A549 (cell line): Measurements from ENCODE around the gene ABCA13. TPM values are rescaled to one million over a fixed set of nuclear protein-coding genes. Genes with fewer than 3 reads are reported as not detected.

ENCODE experiments used
- ATAC-seq, 2 experiments: fragments of 200-7000 bp in 1 of 2; fragments of >200 bp in 1 of 2; cut with Nextera tagmentation in 1 of 2; cut with Tn5 transposase in 1 of 2; 3 replicates each; pipeline versions ENCODE4 v1.8.0 to v1.9.1; 2018 to 2020; ENCODE audit warnings: mild to moderate bottlenecking in 1 of 2, moderate library complexity in 1 of 2
- CTCF ChIA-PET: fragments of 300-600 bp; sonication (Branson Sonifier 250); formaldehyde crosslinking; extraction: SDS; loops from one replicate; lab custom pipeline; 2021; ENCODE audit warnings: antibody characterized with exemption, inconsistent platforms; lab: Yijun Ruan, JAX
- POLR2A ChIA-PET: fragments of 350-600 bp; formaldehyde crosslinking; extraction: SDS; loops from one replicate; lab custom pipeline; 2021; ENCODE audit warnings: antibody characterized with exemption, inconsistent platforms; lab: Yijun Ruan, JAX
- DNase-seq, 2 experiments: peaks; one replicate each; pipeline versions ENCODE4 v3.0.0 to v3.0.0-alpha.2; 2011 to 2016; ENCODE audit warnings: low read depth in 1 of 2, low spot score in 1 of 2
- FAIRE-seq: peaks from 2 replicates; lab custom pipeline; 2011; peaks lifted over from hg19 to GRCh38; lab: Jason Lieb, UNC
- H3K27ac ChIP-seq, 2 experiments: fragments of >200 bp; sonication (Bioruptor Twin); formaldehyde crosslinking; 3 replicates each; pipeline ENCODE4 v1.5.1; 2016 to 2017
- H3K4me1 ChIP-seq: fragments of >200 bp; sonication (Bioruptor Twin); formaldehyde crosslinking; 3 replicates; pipeline ENCODE4 v1.6.1; 2016
- H3K4me2 ChIP-seq: fragments of >200 bp; sonication (Bioruptor Twin); formaldehyde crosslinking; 3 replicates; pipeline ENCODE4 v1.6.1; 2016
- H3K4me3 ChIP-seq: fragments of >200 bp; sonication (Bioruptor Twin); formaldehyde crosslinking; 3 replicates; pipeline ENCODE4 v1.5.1; 2016
- H3K9me3 ChIP-seq: fragments of >200 bp; sonication (Bioruptor Twin); formaldehyde crosslinking; 3 replicates; pipeline ENCODE4 v1.6.1; 2016
- CBX8 ChIP-seq: fragments of 200-600 bp; sonication (generic); IDR thresholded peaks from 2 replicates; pipeline ENCODE4 v1.6.1; 2016
- CHD2 ChIP-seq: fragments of 150-350 bp; IDR thresholded peaks from 2 replicates; pipeline ENCODE4 v1.6.1; 2014; ENCODE audit warnings: low read length; ENCODE audit not compliant: partially characterized antibody
- CTCF ChIP-seq: fragments of >200 bp; sonication (Bioruptor Twin); formaldehyde crosslinking; IDR thresholded peaks from 3 replicates; pipeline ENCODE4 v1.5.1; 2016
- EP300 ChIP-seq, 2 experiments: fragments of >200 bp; sonication (Bioruptor Twin); formaldehyde crosslinking; IDR thresholded peaks; 2 replicates in 1 of 2; 3 replicates in 1 of 2; pipeline ENCODE4 v1.6.1; 2016 to 2017
- HDAC2 ChIP-seq: fragments of 200-600 bp; sonication (generic); IDR thresholded peaks from 2 replicates; pipeline ENCODE4 v1.6.1; 2016
- HOXA7 ChIP-seq: fragments of 250-450 bp; sonication (Bioruptor Pico); IDR thresholded peaks from 2 replicates; pipeline ENCODE4 v1.5.0; 2020; ENCODE audit warnings: mild to moderate bottlenecking, moderate library complexity
- KDM1A ChIP-seq: fragments of 200-600 bp; sonication (generic); IDR thresholded peaks from 2 replicates; pipeline ENCODE4 v1.6.1; 2016; ENCODE audit warnings: low read depth, mild to moderate bottlenecking
- KDM5A ChIP-seq: fragments of 200-600 bp; sonication (generic); IDR thresholded peaks from 2 replicates; pipeline ENCODE4 v1.6.1; 2016; ENCODE audit warnings: antibody characterized with exemption, mild to moderate bottlenecking
- MAX ChIP-seq: IDR thresholded peaks from 2 replicates; pipeline ENCODE4 v1.6.1; 2012
- MYC ChIP-seq: IDR thresholded peaks from 2 replicates; pipeline ENCODE4 v1.6.1; 2012; ENCODE audit warnings: mild to moderate bottlenecking, inconsistent platforms, low read length, improper control_type of control experiment, borderline replicate concordance
- PBX3 ChIP-seq: IDR thresholded peaks from 2 replicates; pipeline ENCODE4 v1.6.1; 2012
- POLR2A ChIP-seq: IDR thresholded peaks from 2 replicates; pipeline ENCODE4 v1.6.1; 2012; ENCODE audit warnings: mild to moderate bottlenecking, low read length
- RAD21 ChIP-seq, 2 experiments: fragments of >200 bp in 1 of 2; sonication (Bioruptor Twin) in 1 of 2; formaldehyde crosslinking in 1 of 2; IDR thresholded peaks in 1 of 2; conservative IDR thresholded peaks in 1 of 2; 2 replicates in 1 of 2; 3 replicates in 1 of 2; pipeline ENCODE4 v1.6.1; 2012 to 2018; ENCODE audit warnings: inconsistent platforms in 1 of 2
- RFX5 ChIP-seq: fragments of 450-650 bp; IDR thresholded peaks from 2 replicates; pipeline ENCODE4 v1.7.1; 2014; ENCODE audit warnings: antibody characterized with exemption, mild to moderate bottlenecking, moderate library complexity
- RNF2 ChIP-seq: fragments of 200-600 bp; sonication (generic); IDR thresholded peaks from 2 replicates; pipeline ENCODE4 v1.6.1; 2016; ENCODE audit warnings: low read depth, mild to moderate bottlenecking, antibody characterized with exemption, moderate library complexity, borderline replicate concordance
- ZC3H11A ChIP-seq: fragments of 450-650 bp; IDR thresholded peaks from 2 replicates; pipeline ENCODE4 v1.6.1; 2014; ENCODE audit warnings: antibody characterized with exemption, mild to moderate bottlenecking
- ZNF302 ChIP-seq: fragments of 250-450 bp; sonication (Bioruptor Pico); IDR thresholded peaks from 2 replicates; pipeline ENCODE4 v1.9.0; 2021; ENCODE audit warnings: inconsistent platforms, mild to moderate bottlenecking, moderate library complexity
- ZSCAN20 ChIP-seq: fragments of 250-450 bp; sonication (Bioruptor Pico); IDR thresholded peaks from 2 replicates; pipeline ENCODE4 v1.8.0; 2022; ENCODE audit warnings: mild to moderate bottlenecking, moderate library complexity
- WGBS: methylation state at CpG from one replicate; pipeline ENCODE4 v1.1.6; 2017; ENCODE audit errors: missing lambda C conversion rate; 5-methylcytosine and 5-hydroxymethylcytosine counted together
- polyA plus RNA-seq, 4 experiments: library from polyadenylated mRNA; depleted of rRNA in 3 of 4; stranded (reverse); fragments of >200 nt; fragmentation: RNase III in 1 of 4; extraction: RNeasy Plus Mini Kit Qiagen cat#74134 plus additional on column Dnase treatment in 1 of 4; gene quantifications; 2 replicates in 3 of 4; 3 replicates in 1 of 4; pipeline ENCODE4 v1.2.3, GENCODE V29; 2011 to 2017
- TF ChIP-seq, protein P1 (sequence below): fragments of >200 bp; sonication (Bioruptor Twin); formaldehyde crosslinking; IDR thresholded peaks from 3 replicates; pipeline ENCODE4 v1.6.1; 2016

The ABCA13 gene
- polyA plus RNA-seq, 2 of the 4 experiments (the other 2 are of a cell fraction): 0.01 TPM; not detected in 1

- POLR2A ChIA-PET: no interaction called here
- ATAC-seq: no peak
Observed at GRCh38 chr7:48637382-48637781, 466.1 kb downstream of the ABCA13 start.

GRCh38 chr7:48638041-48638440 lies 466.8 kb downstream of the ABCA13 start:
- no peak overlapping the region for H3K4me3 ChIP-seq
- no peak for FAIRE-seq
- ChIA-PET CTCF (no interaction called here), POLR2A (no interaction called here)
- H3K4me1 ChIP-seq: no peaks in the 10 kb centered on the region
- no peaks in the 10 kb centered on the region for H3K9me3 ChIP-seq
- H3K4me2 ChIP-seq: no peak overlapping the region
- 4% methylated on average over 6 of the region's 6 CpGs for WGBS
- TF ChIP-seq CTCF: no peak
- TF ChIP-seq ZSCAN20: no peak
- no peak for TF ChIP-seq CHD2
- TF ChIP-seq RAD21 (conservative IDR thresholded peaks at IDR 0.05 in 1 of 2, IDR thresholded peaks at IDR 0.05 in 1 of 2): no peak
- ATAC-seq: no peak
- DNase-seq: no peak
- H3K27ac ChIP-seq: no peak overlapping the region

More at GRCh38 chr7:48637382-48637781, 466.1 kb downstream of the ABCA13 start:
- no peak overlapping the region for H3K4me3 ChIP-seq
- H3K4me2 ChIP-seq: no peak overlapping the region
- H3K27ac ChIP-seq: no peak overlapping the region
- DNase-seq (no peak), FAIRE-seq (no peak)
- no peaks in the 10 kb centered on the region for H3K4me1 ChIP-seq
- CTCF ChIA-PET: no interaction called here
- no peaks in the 10 kb centered on the region for H3K9me3 ChIP-seq
- no peak for TF ChIP-seq HDAC2
- TF ChIP-seq, protein P1, sequence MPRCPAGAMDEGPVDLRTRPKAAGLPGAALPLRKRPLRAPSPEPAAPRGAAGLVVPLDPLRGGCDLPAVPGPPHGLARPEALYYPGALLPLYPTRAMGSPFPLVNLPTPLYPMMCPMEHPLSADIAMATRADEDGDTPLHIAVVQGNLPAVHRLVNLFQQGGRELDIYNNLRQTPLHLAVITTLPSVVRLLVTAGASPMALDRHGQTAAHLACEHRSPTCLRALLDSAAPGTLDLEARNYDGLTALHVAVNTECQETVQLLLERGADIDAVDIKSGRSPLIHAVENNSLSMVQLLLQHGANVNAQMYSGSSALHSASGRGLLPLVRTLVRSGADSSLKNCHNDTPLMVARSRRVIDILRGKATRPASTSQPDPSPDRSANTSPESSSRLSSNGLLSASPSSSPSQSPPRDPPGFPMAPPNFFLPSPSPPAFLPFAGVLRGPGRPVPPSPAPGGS: no peak
- TF ChIP-seq MAX: no peak
- no peak for TF ChIP-seq KDM1A
- TF ChIP-seq MYC: no peak
- TF ChIP-seq HOXA7 (CRISPR knock-in tag): no peak
- TF ChIP-seq ZC3H11A: no peak
- no peak for TF ChIP-seq RFX5
- no peak for TF ChIP-seq PBX3
- no peak for TF ChIP-seq KDM5A
- no peak for TF ChIP-seq RNF2
- TF ChIP-seq POLR2A: no peak
- TF ChIP-seq CBX8: no peak
- no peak for TF ChIP-seq CHD2
- 0% methylated on average over 1 of the region's 1 CpG for WGBS

DNA sequence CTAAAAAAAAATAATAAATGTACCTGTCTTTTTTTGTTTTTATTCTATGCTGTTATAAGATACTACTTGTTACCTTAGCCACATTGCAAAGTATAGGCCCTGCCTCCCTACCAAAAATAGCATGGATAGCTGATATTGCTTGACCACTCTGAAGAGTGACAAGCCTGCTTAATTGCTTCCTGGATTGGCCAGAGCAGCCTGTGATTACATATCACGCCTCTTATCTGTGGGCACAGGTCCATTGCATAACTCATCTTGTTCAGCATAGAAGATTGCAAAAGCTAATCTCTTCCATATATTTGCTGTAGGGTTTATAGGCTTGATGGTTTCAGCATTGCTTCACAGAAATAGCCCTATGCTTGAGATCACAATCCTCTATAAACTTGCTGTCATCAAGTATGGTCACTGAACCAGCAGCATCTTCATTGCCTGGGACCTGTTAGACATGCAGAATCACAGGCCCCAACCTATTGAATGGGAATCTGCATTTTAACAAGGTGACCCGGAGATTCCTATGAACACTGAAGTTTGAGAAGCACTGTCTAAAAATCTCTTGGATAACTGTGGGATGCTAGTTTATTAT lies 472.3 kb downstream of the ABCA13 start:
- Histone ChIP-seq H3K4me1 (no peaks in the 10 kb centered on the region), H3K4me2 (no peak overlapping the region), H3K27ac (no peak overlapping the region), H3K9me3 (no peaks in the 10 kb centered on the region), H3K4me3 (no peak overlapping the region)
- no peak for TF ChIP-seq EP300 (IDR thresholded peaks at IDR 0.05)
- no peak for TF ChIP-seq ZNF302 (CRISPR knock-in tag)
- DNase-seq (no peak), FAIRE-seq (no peak), ATAC-seq (no peak)
- ChIA-PET POLR2A (no interaction called here), CTCF (interaction anchor here (0.6 kb wide), 1 partner anchor 355 kb away, joined by 3 read pairs; no protein-coding TSS in a partner anchor)
- 6% methylated on average over 2 of the region's 2 CpGs for WGBS
